Parathyroid adenoma (tissue), 2 donors: Measurements from ENCODE around the gene SEZ6L2.
"Not testable (repeated sequence)": the region's sequence is repeated elsewhere in the genome, so short reads cannot be mapped to it uniquely, and the experiment has no call there.

Experiments
- H2AFZ ChIP-seq: fragments of 300-600 bp; sonication (generic); one replicate; pipeline ENCODE4 v1.7.0; 2017; ENCODE audit warnings: antibody characterized with exemption, mild to moderate bottlenecking
- H3K27ac ChIP-seq: fragments of 300-600 bp; sonication (generic); one replicate; pipeline ENCODE4 v1.7.0; 2017
- H3K27me3 ChIP-seq: fragments of 300-600 bp; sonication (generic); one replicate; pipeline ENCODE4 v1.7.0; 2017; ENCODE audit warnings: low read length; ENCODE audit not compliant: control insufficient read depth, insufficient read depth
- H3K36me3 ChIP-seq: fragments of 300-600 bp; sonication (generic); one replicate; pipeline ENCODE4 v1.7.0; 2017; ENCODE audit warnings: low read length; ENCODE audit not compliant: control insufficient read depth, insufficient read depth
- H3K4me1 ChIP-seq: fragments of 300-600 bp; sonication (generic); one replicate; pipeline ENCODE4 v1.7.0; 2017; ENCODE audit warnings: control low read depth
- H3K4me2 ChIP-seq: fragments of 300-600 bp; sonication (generic); one replicate; pipeline ENCODE4 v1.7.0; 2017; ENCODE audit warnings: low read length
- H3K4me3 ChIP-seq: fragments of 300-600 bp; sonication (generic); one replicate; pipeline ENCODE4 v1.7.0; 2017; ENCODE audit warnings: low read depth, low read length
- H3K79me2 ChIP-seq: fragments of 300-600 bp; sonication (generic); one replicate; pipeline ENCODE4 v1.7.0; 2017; ENCODE audit warnings: control low read depth
- H3K9ac ChIP-seq: fragments of 300-600 bp; sonication (generic); one replicate; pipeline ENCODE4 v1.7.0; 2017; ENCODE audit warnings: mild to moderate bottlenecking
- H3K9me3 ChIP-seq: fragments of 300-600 bp; sonication (generic); one replicate; pipeline ENCODE4 v1.7.0; 2017; ENCODE audit warnings: low read length; ENCODE audit not compliant: control insufficient read depth
- CTCF ChIP-seq: fragments of 300-600 bp; sonication (generic); IDR thresholded peaks from one replicate; pipeline ENCODE4 v1.7.0; 2017; ENCODE audit warnings: antibody characterized with exemption, mild to moderate bottlenecking
- donor health status: primary hyperparathyroidism.

Gene SEZ6L2

GRCh38 chr16:29891525-29892457 is 7.6 kb downstream of the SEZ6L2 start:
- no peak overlapping the region for H2AFZ ChIP-seq
- TF ChIP-seq CTCF, result no peak
- H3K79me2 ChIP-seq, result no peaks in the 10 kb centered on the region
- no peaks in the 10 kb centered on the region for H3K9me3 ChIP-seq
- no peak overlapping the region for H3K27ac ChIP-seq
- no peaks in the 10 kb centered on the region for H3K27me3 ChIP-seq
- no peak overlapping the region for H3K9ac ChIP-seq
- H3K4me3 ChIP-seq, result no peak overlapping the region
- H3K36me3 ChIP-seq, result no peaks in the 10 kb centered on the region
- H3K4me1 ChIP-seq, result no peaks in the 10 kb centered on the region
- H3K4me2 ChIP-seq, result no peak overlapping the region

DNA sequence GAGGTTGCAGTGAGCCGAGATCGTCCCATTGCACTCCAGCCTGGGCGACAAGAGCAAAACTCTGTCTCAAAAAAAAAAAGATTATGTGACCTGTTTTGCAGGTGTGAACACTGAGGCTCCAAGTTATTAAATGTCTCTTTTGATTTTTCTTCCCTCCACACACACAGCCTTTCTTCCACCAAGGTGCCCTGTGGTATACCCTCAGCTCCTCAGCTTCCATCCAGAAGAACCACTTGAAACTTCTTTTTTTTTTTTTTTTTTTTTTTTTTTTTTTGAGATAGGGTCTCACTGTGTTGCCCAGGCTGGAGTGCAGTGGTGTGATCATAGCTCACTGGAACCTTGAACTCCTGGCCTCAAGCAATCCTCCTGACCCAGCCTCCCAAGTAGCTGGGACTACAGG is 10.0 kb downstream of the SEZ6L2 start:
- not testable (repeated sequence) for H3K9ac ChIP-seq, H3K4me1 ChIP-seq

DNA sequence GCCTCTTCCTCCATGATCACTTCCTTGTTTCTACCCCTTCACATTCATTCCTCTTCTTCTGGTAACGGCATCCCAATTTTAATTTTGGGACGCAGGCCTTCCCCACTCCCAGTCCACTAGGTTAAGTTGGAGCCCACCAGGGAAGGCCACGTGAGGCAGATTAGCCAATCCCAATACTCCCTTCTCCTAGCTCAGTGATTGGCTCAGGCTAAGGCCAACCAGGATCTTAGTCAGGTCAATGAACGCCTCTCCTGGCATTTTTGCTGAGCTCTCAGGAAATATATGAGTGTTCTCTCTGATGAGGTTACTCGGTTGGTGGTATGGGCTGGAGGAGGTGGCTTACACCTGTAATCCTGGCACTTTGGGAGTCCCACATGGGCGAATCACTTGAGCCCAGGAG is 15.4 kb downstream of the SEZ6L2 start:
- H3K79me2 ChIP-seq, result no peaks in the 10 kb centered on the region
- H3K4me3 ChIP-seq, result no peak overlapping the region
- H2AFZ ChIP-seq, result no peak overlapping the region
- H3K9ac ChIP-seq, result no peak overlapping the region
- no peaks in the 10 kb centered on the region for H3K36me3 ChIP-seq
- no peak overlapping the region for H3K27ac ChIP-seq
- no peaks in the 10 kb centered on the region for H3K4me1 ChIP-seq
- no peaks in the 10 kb centered on the region for H3K9me3 ChIP-seq
- H3K4me2 ChIP-seq, result no peak overlapping the region
- H3K27me3 ChIP-seq, result no peaks in the 10 kb centered on the region
- TF ChIP-seq CTCF, result no peak

More for the DNA sequence above, 10.0 kb downstream of the SEZ6L2 start:
- H3K79me2 ChIP-seq, H3K36me3 ChIP-seq, H3K27me3 ChIP-seq, H3K4me2 ChIP-seq, H3K4me3 ChIP-seq, H2AFZ ChIP-seq, H3K9me3 ChIP-seq, H3K27ac ChIP-seq: not testable (repeated sequence)

- Histone ChIP-seq H3K36me3 (no peaks in the 10 kb centered on the region), H2AFZ (no peak overlapping the region), H3K9ac (no peak overlapping the region), H3K27me3 (no peaks in the 10 kb centered on the region), H3K9me3 (no peaks in the 10 kb centered on the region), H3K79me2 (no peaks in the 10 kb centered on the region), H3K4me1 (no peaks in the 10 kb centered on the region), H3K4me3 (no peak overlapping the region), H3K4me2 (no peak overlapping the region), H3K27ac (no peak overlapping the region)
- TF ChIP-seq CTCF, result no peak
Measured at GRCh38 chr16:29881050-29881449, 18.3 kb downstream of the SEZ6L2 start.

DNA sequence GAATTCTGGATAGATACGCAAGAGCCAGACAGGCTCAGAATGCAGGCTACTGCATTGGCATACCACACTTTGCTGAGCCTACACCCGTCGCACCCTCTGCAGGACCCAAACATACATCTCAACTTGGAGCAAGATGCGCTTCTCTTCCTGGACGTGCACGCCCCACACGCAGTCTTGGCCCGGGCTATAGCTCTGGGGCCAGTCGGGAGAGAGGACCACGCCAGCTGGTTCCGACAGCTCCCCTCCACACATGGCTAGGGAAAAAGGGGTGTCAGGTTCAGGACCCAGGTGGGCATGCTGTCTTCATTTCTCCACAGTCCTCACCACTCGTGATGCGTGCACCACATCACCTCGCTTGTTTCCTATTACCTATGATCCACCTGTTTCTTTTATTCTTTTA is 21.2 kb downstream of the SEZ6L2 start:
- Histone ChIP-seq H3K4me1 (no peaks in the 10 kb centered on the region), H3K9me3 (no peaks in the 10 kb centered on the region), H3K79me2 (no peaks in the 10 kb centered on the region), H3K36me3 (no peaks in the 10 kb centered on the region), H3K27me3 (no peaks in the 10 kb centered on the region), H3K9ac (no peak overlapping the region), H3K4me2 (no peak overlapping the region), H2AFZ (no peak overlapping the region), H3K27ac (no peak overlapping the region), H3K4me3 (no peak overlapping the region)
- no peak for TF ChIP-seq CTCF
